DMS79 (cell line): ENCODE data around the gene RAB41.
"Not testable (repeated sequence)": the region's sequence is repeated elsewhere in the genome, so short reads cannot be mapped to it uniquely, and the experiment has no call there.

Source experiments
- DNase-seq: peaks from one replicate; lab custom pipeline; 2025; lab: John Stamatoyannopoulos, UW

Gene RAB41

GRCh38 chrX:70281951-70282350 is at the start of gene RAB41:
TSS of gene RAB41 (plus strand) at chrX:70282172. CDS start at chrX:70282218, 46 bp downstream.
- no peak for DNase-seq

DNA sequence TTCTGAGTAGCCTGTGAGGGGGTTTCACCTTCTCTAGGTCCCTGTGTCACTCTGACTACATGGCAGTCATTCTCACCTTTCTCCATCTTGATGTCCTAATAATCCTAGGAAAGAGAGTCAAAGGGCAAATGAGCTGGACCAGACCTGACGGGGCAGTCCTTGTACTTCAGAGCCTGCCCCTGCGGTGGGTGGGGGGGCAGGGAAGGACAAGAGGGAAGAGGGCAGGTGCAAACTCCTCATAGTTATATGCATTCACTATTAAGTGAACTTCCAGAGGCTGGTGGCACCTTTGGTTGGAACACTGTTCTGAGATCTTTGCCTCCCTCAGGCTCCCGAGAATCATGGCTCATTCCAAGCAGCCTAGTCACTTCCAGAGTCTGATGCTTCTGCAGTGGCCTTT is 47.6 kb upstream of the RAB41 start, which contains the start of gene AWAT1:
Gene AWAT1, plus strand, starts transcription at position 301 of the 400 bp plus-strand sequence. Its CDS starts 41 bp downstream, at position 342.
- DNase-seq: no peak

- DNase-seq: no peak
Measured at GRCh38 chrX:70240751-70241150, 41.2 kb upstream of the RAB41 start.

GRCh38 chrX:70241501-70241900 is 40.5 kb upstream of the RAB41 start:
- no peak for DNase-seq

- not testable (repeated sequence) for DNase-seq
Measured at GRCh38 chrX:70243601-70244000, 38.4 kb upstream of the RAB41 start.

DNA sequence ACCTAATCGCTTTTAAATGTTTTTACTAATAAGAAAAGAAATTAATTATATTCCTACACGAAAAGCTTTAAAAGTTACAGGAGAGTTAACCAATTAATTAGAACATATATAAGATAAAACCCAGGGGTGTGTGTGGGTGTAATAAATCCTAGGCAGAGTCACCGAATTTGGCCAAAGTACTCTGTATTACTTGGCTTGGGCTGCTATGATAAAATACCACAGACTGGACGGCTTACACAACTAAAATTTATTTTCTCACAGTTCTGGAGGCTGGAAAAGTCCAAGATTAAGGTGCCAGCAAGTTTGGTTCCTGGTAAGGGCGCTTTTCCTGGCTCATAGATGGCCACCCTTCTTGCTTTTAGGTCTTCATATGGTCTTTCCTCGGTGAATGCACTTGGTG is 37.1 kb upstream of the RAB41 start:
- DNase-seq: no peak

DNA sequence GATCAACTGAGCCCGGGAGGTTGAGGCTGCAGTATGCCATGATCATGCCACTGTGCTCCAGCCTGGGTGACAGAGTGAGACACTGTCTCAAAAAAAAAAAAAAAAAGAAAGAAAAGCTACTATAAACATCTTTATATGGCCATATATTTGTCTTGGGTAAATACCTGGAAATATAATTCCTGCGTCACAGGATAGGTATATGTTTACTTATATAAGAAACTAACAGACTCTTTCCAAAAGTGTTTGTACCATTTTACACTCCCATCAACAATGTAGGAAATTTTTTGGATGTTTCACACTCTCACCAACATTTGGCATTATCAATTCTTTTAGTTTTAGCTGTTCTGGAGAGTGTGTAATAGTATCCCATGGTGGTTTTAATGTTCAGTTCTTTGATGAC is 34.7 kb upstream of the RAB41 start:
- DNase-seq: no peak

- DNase-seq: no peak
Measured at GRCh38 chrX:70252491-70252890, 29.5 kb upstream of the RAB41 start.

DNA sequence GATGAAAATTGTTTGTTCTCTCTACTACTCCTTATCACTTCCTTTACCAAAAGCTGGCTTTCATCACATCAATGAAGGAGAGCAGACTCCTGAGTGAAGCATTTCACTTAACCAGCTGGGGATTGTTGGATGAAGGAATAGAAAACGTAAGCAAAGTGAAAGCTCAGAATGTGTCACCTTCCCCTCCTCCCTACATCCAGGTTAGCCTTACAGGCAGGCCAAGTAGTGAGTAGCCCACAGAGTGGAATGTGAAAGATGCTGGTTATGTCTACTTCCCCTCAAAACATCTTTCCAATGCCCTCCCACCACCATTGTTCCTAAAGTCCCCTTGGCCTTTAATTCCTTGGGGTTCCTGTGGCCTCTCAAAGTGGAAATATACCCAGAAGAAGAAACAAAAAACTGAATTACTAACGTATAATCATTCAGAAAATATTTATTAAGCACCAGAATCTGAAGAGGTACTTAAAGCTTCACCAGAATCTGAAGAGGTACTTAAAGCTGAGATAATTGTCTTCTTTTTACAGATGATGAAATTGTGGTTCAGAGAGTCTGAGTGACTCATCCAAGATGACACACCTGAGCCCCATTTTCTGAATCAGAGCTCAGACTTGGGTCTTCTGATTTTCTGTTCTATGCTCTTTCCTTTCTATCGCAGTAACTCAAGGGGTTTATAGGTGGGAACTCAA is 28.5 kb upstream of the RAB41 start:
- peak; percentile 27 for DNase-seq

- no peak for DNase-seq
Measured at GRCh38 chrX:70254063-70254400, 27.9 kb upstream of the RAB41 start.

- no peak for DNase-seq
Measured at GRCh38 chrX:70254909-70255308, 27.1 kb upstream of the RAB41 start.

DNA sequence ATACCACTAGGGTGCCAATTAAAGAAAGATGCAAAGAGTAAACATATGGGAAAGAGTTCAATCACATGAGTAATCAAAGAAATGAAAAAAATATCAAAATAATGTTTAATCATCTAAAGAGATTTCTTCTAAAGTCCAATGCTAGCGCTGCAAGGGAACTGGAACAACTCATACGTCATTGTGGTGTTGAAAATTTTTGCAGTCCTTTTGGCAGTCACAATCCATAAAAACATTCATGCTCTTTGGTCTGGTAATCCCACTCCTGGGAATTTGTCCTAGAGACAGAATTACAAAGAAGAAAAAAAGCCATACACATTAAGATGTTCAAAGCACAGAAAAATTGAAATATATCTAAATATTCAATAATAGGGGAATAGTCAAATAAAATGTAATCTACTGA is 26.5 kb upstream of the RAB41 start:
- no peak for DNase-seq

DNA sequence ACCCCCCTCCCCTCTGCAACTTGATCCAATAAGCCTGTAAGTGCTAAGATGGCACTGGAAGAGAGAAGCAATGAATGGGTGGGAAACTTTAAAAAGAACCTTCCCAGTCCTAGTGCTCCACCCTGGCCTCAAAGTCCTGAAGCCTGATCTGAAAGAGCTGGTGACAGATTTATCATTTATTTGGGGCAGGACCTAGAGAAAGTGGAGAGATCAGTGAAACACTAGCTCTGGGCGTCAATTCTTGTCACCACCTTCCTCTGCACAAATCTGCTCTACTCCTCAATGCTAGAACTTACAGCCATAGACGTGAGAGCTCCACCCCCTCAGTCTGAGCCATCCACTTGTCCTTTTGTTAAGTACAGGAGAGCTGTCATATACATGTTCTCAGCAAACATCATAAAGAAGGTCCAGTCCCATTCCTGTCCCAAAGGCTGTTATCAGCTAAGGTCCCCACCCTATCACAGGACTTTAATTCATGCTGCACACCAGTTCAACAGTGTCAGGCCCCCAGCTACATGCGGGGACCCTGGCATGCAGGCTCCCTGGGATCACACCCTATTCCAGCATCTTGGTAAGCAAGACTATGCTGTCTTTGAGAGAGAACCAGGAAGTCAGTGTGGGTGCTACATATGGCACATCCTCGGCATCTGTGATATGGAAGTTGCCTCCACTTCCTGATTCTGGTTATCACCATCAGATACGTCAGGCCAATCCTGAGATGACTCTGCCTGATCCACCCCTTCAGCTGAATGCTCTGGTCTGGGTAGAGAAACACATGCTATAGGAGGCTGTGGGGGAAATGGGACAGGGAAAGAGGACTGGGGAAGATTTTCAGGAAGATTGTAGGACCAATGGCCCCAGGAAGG is 24.3 kb upstream of the RAB41 start:
- no peak for DNase-seq

DNA sequence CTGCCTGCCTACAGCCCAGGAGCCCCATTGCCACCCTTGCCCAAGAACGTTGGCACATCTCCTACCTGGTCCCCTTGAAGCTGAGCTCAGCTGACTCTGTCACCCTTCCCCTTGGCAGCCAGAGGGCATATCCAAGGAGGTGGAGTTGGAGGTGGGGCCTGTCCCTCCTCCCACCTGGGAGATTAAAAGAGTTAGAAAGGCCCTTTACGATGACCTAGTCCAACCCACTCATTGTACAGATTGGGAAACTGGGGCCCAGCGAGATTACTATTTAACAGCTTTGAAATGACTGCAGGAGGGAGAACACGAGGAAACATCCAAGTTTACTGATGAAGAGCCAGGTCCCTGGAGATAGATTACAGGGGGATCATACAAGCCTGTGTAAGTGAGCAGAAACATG is 21.9 kb upstream of the RAB41 start, which contains the start of gene P2RY4:
Gene P2RY4, minus strand, starts transcription at position 101 of the 400 bp plus-strand sequence. CDS start 580 bp downstream, outside the sequence.
- DNase-seq: no peak

DNA sequence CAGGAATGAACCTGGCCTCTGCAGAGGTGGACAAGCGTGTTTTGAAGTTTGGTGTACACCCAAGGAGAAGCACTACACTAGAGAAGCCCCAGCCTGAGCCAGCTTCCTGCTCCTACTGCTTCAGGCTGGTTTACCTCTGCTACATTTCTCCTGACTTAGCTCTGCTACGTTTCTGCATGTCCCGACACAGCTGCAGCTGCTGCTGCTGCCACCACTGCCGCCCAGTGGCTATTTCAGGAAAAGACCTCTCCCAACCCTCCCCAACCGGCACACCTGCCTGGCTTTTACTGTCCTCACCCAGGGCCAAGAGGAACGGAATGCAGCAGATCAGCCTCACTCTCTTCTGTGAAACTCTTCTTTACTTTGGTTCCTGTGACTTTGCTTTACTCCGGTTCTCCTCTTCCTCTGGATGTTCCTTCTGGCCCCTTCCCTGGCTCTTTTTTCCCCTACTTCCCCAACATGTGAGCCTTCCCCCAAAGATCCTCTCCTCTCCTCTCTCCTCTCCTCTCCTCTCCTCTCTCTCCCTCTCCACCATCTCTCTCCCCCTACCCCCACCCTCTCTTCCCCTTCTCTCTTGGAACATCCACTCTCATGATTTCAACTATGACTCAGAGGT is 18.9 kb upstream of the RAB41 start:
- DNase-seq: peak; percentile 15

DNA sequence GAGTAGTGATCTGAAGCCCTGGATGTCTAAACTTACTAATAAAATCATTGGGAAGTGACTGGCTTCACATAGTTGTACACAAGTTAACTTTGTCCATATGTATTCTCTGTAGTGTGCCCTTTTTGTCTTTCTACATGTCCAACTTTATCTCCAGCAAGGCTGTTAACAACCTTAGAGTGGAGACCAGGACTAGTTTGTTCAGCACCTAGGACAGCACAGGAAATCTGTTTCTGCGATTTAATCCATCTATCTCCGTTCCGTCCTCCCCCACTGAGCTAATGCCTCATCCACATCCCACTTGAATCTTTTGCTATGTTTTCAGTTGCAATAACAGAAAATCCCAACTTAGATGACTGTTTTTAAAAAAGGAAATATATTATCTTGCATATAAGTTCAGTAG is 17.2 kb upstream of the RAB41 start:
- DNase-seq: no peak

GRCh38 chrX:70268034-70268433 is 13.9 kb upstream of the RAB41 start, which contains the start of gene ARR3:
TSS of gene ARR3 (plus strand) at chrX:70268334. CDS start at chrX:70269386, 1,052 bp downstream.
- DNase-seq: no peak

DNA sequence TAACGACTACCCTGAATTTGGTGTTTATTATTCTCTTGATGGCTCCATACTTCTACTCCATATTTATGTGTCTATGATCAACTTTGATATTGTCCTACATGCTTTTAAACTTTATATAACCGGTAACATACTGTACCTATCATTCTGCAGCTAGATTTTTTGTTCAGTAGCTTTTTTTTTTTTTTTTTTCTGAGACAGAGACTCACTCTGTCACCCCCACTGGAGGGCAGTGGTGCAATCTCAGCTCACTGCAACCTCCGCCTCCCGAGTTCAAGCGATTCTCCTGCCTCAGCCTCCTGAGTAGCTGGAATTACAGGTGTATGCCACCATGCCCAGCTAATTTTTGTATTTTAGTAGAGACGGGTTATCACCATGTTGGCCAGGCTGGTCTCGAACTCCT is 7.9 kb upstream of the RAB41 start:
- not testable (repeated sequence) for DNase-seq

DNA sequence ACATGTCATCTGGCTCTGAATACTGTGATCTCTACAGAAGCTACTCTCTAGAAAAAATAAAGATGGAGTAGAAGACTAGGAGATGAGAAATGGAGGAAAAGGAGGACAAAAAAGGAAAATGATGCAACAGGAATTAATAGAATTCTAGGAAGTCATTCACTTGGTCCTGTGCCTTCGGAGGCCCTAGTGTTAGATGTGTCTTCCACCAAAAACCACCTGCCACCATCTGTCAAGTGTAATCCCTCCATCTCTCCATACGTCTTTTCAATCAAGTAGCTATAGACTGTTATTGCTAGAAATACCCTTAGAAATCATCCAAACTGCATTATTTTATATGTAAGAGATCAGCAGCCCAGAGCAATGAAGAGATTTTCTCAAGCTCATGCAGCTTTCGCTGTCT is 2.9 kb upstream of the RAB41 start:
- DNase-seq: no peak

DNA sequence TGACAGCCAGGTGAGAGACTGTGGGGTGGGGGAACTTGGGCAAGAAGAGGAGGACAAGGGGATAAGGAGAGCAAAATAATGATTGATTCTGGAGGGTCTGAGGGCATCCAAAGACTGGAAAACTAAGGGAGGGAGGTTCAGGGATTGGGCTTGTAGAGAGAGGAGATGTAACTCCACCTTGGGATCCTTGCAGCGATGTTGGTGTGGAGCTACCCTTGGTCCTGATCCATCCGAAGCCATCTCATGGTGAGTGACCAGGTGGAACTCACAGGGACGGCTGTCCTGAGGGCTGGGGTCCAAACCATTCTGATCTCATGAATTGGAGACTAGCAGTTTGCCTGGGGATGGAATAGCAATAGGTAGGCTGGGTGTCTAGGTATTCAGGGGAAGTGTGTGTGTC is 1.4 kb upstream of the RAB41 start:
- no peak for DNase-seq

DNA sequence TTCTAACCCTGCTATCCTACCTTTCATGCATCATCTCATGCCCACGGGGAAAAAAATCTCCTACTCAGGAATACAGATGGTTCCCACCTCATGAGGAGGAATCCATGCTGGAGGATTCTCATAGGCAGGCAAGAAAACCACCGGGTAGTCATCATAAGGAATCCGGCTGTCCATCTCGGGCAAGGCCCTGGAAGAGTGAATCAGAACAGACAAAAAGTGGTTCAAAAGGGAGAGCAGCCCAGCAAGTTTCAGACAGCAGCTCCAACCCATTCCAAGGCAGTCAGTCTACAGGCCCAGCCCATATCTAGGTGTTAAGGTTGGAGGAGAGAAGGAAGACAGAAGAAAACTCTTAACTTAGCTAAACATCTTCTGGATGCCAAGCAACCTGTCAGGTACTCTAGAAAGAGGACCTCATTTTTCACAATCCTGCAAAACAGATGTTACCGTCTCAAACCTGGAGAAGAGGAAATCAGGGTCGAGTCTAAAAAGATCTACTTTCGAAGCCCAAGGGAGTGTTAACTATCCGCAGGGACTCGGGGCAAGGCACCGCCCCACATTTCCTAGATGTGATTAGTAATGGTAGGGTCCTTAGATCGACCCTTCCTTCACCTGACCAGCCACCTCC is 7.3 kb downstream of the RAB41 start:
- DNase-seq: no peak
